IMR-90 (cell line): ENCODE results near the gene CHMP1A.

ENCODE experiments used
- CEBPB ChIP-seq: IDR thresholded peaks from 2 replicates; pipeline ENCODE4 v1.6.1; 2012; ENCODE audit warnings: low read depth, low read length, improper control_type of control experiment
- CHD1 ChIP-seq: IDR thresholded peaks from 2 replicates; pipeline ENCODE4 v1.6.1; 2012; ENCODE audit warnings: low read depth, low read length, improper control_type of control experiment
- CTCF ChIP-seq: conservative IDR thresholded peaks from 2 replicates; pipeline ENCODE4 v1.5.1; 2012; ENCODE audit warnings: mild to moderate bottlenecking, low read depth, low read length, improper control_type of control experiment
- ELK1 ChIP-seq: fragments of 150-350 bp; IDR thresholded peaks from 2 replicates; pipeline ENCODE4 v1.6.1; 2016; ENCODE audit warnings: low read depth, mild to moderate bottlenecking, low read length, moderate library complexity, borderline replicate concordance
- MAFK ChIP-seq: IDR thresholded peaks from 2 replicates; pipeline ENCODE4 v1.6.1; 2012; ENCODE audit warnings: low read depth, low read length, improper control_type of control experiment
- MAZ ChIP-seq: IDR thresholded peaks from 2 replicates; pipeline ENCODE4 v1.6.1; 2012; ENCODE audit warnings: low read depth, mild to moderate bottlenecking, low read length, improper control_type of control experiment, moderate library complexity, borderline replicate concordance
- MXI1 ChIP-seq: IDR thresholded peaks from 2 replicates; pipeline ENCODE4 v1.6.1; 2012; ENCODE audit warnings: low read depth, mild to moderate bottlenecking, low read length, moderate library complexity, borderline replicate concordance
- NFE2L2 ChIP-seq: fragments of 150-350 bp; IDR thresholded peaks from 2 replicates; pipeline ENCODE4 v1.6.1; 2016; ENCODE audit warnings: low read depth, mild to moderate bottlenecking, low read length
- POLR2A ChIP-seq: IDR thresholded peaks from 2 replicates; pipeline ENCODE4 v1.6.1; 2012; ENCODE audit warnings: mild to moderate bottlenecking, low read depth, low read length
- RAD21 ChIP-seq: IDR thresholded peaks from 2 replicates; pipeline ENCODE4 v1.6.1; 2012; ENCODE audit warnings: low read length, improper control_type of control experiment
- SMC3 ChIP-seq: fragments of 150-350 bp; IDR thresholded peaks from 2 replicates; pipeline ENCODE4 v1.6.1; 2016; ENCODE audit warnings: low read depth, mild to moderate bottlenecking, antibody characterized with exemption, low read length, moderate library complexity
- USF2 ChIP-seq: fragments of 150-350 bp; IDR thresholded peaks from 2 replicates; pipeline ENCODE4 v1.6.1; 2017; ENCODE audit warnings: mild to moderate bottlenecking, antibody characterized with exemption, low read length, low read depth

GRCh38 chr16:89646906-89647305, 10.6 kb downstream of the CHMP1A start:
- TF ChIP-seq CTCF (no peak), MAFK (no peak), USF2 (no peak), RAD21 (no peak), CHD1 (no peak), ELK1 (no peak), POLR2A (no peak), CEBPB (no peak), SMC3 (no peak), NFE2L2 (no peak), MXI1 (no peak), MAZ (no peak)
